Parathyroid adenoma (tissue), 2 donors: ENCODE data around the gene MYO6.

ENCODE experiments used
- H2AFZ ChIP-seq: fragments of 300-600 bp; sonication (generic); one replicate; pipeline ENCODE4 v1.7.0; 2017; ENCODE audit warnings: antibody characterized with exemption, mild to moderate bottlenecking
- H3K27ac ChIP-seq: fragments of 300-600 bp; sonication (generic); one replicate; pipeline ENCODE4 v1.7.0; 2017
- H3K27me3 ChIP-seq: fragments of 300-600 bp; sonication (generic); one replicate; pipeline ENCODE4 v1.7.0; 2017; ENCODE audit warnings: low read length; ENCODE audit not compliant: control insufficient read depth, insufficient read depth
- H3K36me3 ChIP-seq: fragments of 300-600 bp; sonication (generic); one replicate; pipeline ENCODE4 v1.7.0; 2017; ENCODE audit warnings: low read length; ENCODE audit not compliant: control insufficient read depth, insufficient read depth
- H3K4me1 ChIP-seq: fragments of 300-600 bp; sonication (generic); one replicate; pipeline ENCODE4 v1.7.0; 2017; ENCODE audit warnings: control low read depth
- H3K4me2 ChIP-seq: fragments of 300-600 bp; sonication (generic); one replicate; pipeline ENCODE4 v1.7.0; 2017; ENCODE audit warnings: low read length
- H3K4me3 ChIP-seq: fragments of 300-600 bp; sonication (generic); one replicate; pipeline ENCODE4 v1.7.0; 2017; ENCODE audit warnings: low read depth, low read length
- H3K79me2 ChIP-seq: fragments of 300-600 bp; sonication (generic); one replicate; pipeline ENCODE4 v1.7.0; 2017; ENCODE audit warnings: control low read depth
- H3K9ac ChIP-seq: fragments of 300-600 bp; sonication (generic); one replicate; pipeline ENCODE4 v1.7.0; 2017; ENCODE audit warnings: mild to moderate bottlenecking
- H3K9me3 ChIP-seq: fragments of 300-600 bp; sonication (generic); one replicate; pipeline ENCODE4 v1.7.0; 2017; ENCODE audit warnings: low read length; ENCODE audit not compliant: control insufficient read depth
- TF ChIP-seq, protein P1 (sequence below): fragments of 300-600 bp; sonication (generic); IDR thresholded peaks from one replicate; pipeline ENCODE4 v1.7.0; 2017; ENCODE audit warnings: antibody characterized with exemption, mild to moderate bottlenecking
- donor health status: primary hyperparathyroidism.

The MYO6 gene

DNA sequence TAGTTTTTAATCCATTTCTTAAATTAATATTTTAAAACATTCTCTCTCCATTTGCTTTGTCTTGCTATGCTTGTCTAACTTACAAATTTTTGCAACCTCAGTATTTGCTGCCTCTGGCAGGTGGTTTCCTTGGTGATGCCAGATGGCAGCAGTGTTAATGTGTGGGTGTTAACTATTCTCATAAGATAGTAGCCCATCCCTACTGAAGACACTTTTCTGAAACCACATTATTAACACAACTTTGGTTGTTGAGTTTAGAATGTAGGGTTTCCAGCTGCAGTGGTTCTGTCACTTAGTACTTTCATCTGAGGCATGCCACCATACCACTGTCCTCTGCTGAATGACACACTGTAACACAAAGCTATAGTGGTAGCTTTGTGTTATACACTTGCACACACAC, 75.1 kb downstream of the MYO6 start:
- no peaks in the 10 kb centered on the region for H3K9me3 ChIP-seq
- no peaks in the 10 kb centered on the region for H3K27me3 ChIP-seq
- no peaks in the 10 kb centered on the region for H3K4me1 ChIP-seq
- no peak overlapping the region for H3K4me3 ChIP-seq
- no peak overlapping the region for H3K27ac ChIP-seq
- H3K9ac ChIP-seq: no peak overlapping the region
- H3K4me2 ChIP-seq: no peak overlapping the region
- H3K79me2 ChIP-seq: no peaks in the 10 kb centered on the region
- TF ChIP-seq, protein P1, sequence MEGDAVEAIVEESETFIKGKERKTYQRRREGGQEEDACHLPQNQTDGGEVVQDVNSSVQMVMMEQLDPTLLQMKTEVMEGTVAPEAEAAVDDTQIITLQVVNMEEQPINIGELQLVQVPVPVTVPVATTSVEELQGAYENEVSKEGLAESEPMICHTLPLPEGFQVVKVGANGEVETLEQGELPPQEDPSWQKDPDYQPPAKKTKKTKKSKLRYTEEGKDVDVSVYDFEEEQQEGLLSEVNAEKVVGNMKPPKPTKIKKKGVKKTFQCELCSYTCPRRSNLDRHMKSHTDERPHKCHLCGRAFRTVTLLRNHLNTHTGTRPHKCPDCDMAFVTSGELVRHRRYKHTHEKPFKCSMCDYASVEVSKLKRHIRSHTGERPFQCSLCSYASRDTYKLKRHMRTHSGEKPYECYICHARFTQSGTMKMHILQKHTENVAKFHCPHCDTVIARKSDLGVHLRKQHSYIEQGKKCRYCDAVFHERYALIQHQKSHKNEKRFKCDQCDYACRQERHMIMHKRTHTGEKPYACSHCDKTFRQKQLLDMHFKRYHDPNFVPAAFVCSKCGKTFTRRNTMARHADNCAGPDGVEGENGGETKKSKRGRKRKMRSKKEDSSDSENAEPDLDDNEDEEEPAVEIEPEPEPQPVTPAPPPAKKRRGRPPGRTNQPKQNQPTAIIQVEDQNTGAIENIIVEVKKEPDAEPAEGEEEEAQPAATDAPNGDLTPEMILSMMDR: no peak
- no peaks in the 10 kb centered on the region for H3K36me3 ChIP-seq
- H2AFZ ChIP-seq: no peak overlapping the region

DNA sequence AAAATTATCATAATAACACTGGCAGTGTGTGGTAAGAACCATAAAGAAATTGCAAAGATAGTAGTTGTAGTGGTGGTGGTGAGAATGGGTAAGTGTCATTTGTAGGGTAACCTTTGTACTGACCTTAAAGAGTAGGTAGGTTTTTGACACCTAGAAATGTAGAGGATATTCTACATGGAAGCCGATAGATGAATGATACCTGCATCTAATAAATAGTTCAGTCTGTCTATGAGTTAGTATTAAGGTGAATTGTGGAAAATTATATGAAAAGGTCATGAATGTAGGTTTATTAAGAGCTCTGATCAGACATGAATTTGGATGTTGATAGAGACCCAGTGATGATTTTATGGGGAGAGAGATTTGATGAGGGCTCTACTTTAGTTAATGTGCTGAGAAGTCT, 78.1 kb downstream of the MYO6 start:
- no peak overlapping the region for H3K4me3 ChIP-seq
- no peaks in the 10 kb centered on the region for H3K9me3 ChIP-seq
- no peaks in the 10 kb centered on the region for H3K4me1 ChIP-seq
- no peaks in the 10 kb centered on the region for H3K36me3 ChIP-seq
- no peak overlapping the region for H3K4me2 ChIP-seq
- no peaks in the 10 kb centered on the region for H3K27me3 ChIP-seq
- no peak overlapping the region for H3K9ac ChIP-seq
- no peak overlapping the region for H2AFZ ChIP-seq
- no peak overlapping the region for H3K27ac ChIP-seq
- TF ChIP-seq, protein P1: no peak
- no peaks in the 10 kb centered on the region for H3K79me2 ChIP-seq

- no peak overlapping the region for H3K4me3 ChIP-seq
- H3K79me2 ChIP-seq: no peaks in the 10 kb centered on the region
- H2AFZ ChIP-seq: no peak overlapping the region
- no peak overlapping the region for H3K9ac ChIP-seq
- H3K27ac ChIP-seq: no peak overlapping the region
- no peaks in the 10 kb centered on the region for H3K27me3 ChIP-seq
- no peak overlapping the region for H3K4me2 ChIP-seq
- H3K4me1 ChIP-seq: no peaks in the 10 kb centered on the region
- H3K9me3 ChIP-seq: no peaks in the 10 kb centered on the region
- TF ChIP-seq, protein P1: no peak
- H3K36me3 ChIP-seq: no peaks in the 10 kb centered on the region
Measured at GRCh38 chr6:75830959-75831885, 82.2 kb downstream of the MYO6 start.

DNA sequence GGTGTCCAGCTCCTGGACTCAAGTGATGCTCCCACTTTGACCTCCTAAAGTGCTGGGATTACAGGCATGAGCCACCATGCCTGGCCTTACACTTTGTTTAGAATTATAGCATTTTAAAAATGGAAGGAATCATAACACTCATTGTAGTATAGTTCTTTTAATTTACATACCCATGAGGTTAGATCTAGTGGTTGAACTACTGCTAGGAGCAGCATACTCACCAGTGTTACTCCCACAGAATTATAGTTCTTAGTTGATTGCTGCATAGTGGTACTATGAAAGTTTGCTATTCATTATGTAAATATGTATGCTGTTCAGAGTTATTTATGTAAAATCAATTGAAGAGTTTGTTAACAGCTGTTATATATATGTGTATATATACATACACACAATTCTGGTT, 85.4 kb downstream of the MYO6 start:
- Histone ChIP-seq H3K9ac (no peak overlapping the region), H3K4me2 (no peak overlapping the region), H3K27ac (no peak overlapping the region), H2AFZ (no peak overlapping the region), H3K4me3 (no peak overlapping the region), H3K9me3 (no peaks in the 10 kb centered on the region), H3K79me2 (no peaks in the 10 kb centered on the region), H3K27me3 (no peaks in the 10 kb centered on the region), H3K36me3 (no peaks in the 10 kb centered on the region), H3K4me1 (no peaks in the 10 kb centered on the region)
- TF ChIP-seq, protein P1: no peak

DNA sequence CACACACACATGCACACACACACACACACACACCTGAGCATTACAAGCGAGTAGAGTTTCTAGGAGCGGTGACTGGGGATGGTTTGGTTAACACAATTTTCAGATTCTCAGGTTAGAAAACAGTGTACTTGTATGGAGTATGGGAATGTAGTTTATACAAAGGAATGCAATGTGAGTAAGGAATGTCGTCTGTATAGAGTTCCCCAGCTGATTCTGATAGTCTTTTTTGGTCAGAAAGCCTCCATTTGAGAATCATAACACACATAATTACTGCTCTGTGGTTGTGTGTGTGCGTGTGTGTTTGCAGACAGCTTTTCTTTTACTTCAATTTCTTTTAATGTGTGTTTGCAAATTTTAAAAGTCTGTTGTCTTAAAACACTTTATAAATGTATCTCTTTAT, 93.2 kb downstream of the MYO6 start:
- TF ChIP-seq, protein P1: no peak
- Histone ChIP-seq H3K36me3 (no peaks in the 10 kb centered on the region), H3K9me3 (no peaks in the 10 kb centered on the region), H3K9ac (no peak overlapping the region), H3K4me2 (no peak overlapping the region), H3K79me2 (no peaks in the 10 kb centered on the region), H2AFZ (no peak overlapping the region), H3K27me3 (no peaks in the 10 kb centered on the region), H3K4me3 (no peak overlapping the region), H3K27ac (no peak overlapping the region), H3K4me1 (no peaks in the 10 kb centered on the region)
